ENCODE data around the gene FBXL13.
"Not testable (repeated sequence)": the region's sequence is repeated elsewhere in the genome, so short reads cannot be mapped to it uniquely, and the experiment has no call there.

The FBXL13 gene

GRCh38 chr7:102776217-102776616, 298.4 kb downstream of the FBXL13 start:
- DNase-seq (ENCODE audit: low read depth in 1 of 2, low spot score in 1 of 2) = not testable (repeated sequence)

GRCh38 chr7:102770467-102770866, 304.1 kb downstream of the FBXL13 start:
- not testable (repeated sequence) for DNase-seq (ENCODE audit: low read depth in 1 of 2, low spot score in 1 of 2)

GRCh38 chr7:102769657-102770192, 304.9 kb downstream of the FBXL13 start:
- not testable (repeated sequence) for DNase-seq (ENCODE audit: low read depth in 1 of 2, low spot score in 1 of 2)

GRCh38 chr7:102763295-102763905, 311.2 kb downstream of the FBXL13 start:
- DNase-seq (ENCODE audit: low read depth in 1 of 2, low spot score in 1 of 2) = not testable (repeated sequence)
